HepG2 (cell line): Measurements from ENCODE around the gene SLC1A2. TPM values are rescaled to one million over a fixed set of nuclear protein-coding genes. Genes with fewer than 3 reads are reported as not detected.

ENCODE experiments used
- ATAC-seq: fragments of 200-7000 bp; cut with Tn5 transposase; 3 replicates; pipeline ENCODE4 v1.9.1; 2020; ENCODE audit warnings: mild to moderate bottlenecking, moderate library complexity
- BruUV-seq: library from RNA; stranded (reverse); fragments of 400-500 nt; replicated peaks from 2 replicates; lab custom pipeline; 2021; lab: Mats Ljungman, UMichigan
- CTCF ChIA-PET: fragments of 300-600 bp; formaldehyde crosslinking; extraction: SDS; loops from one replicate; lab custom pipeline; 2021; ENCODE audit warnings: low total read pairs, inconsistent platforms, low intra/inter-chr PET ratio; lab: Yijun Ruan, JAX
- POLR2A ChIA-PET: fragments of 350-600 bp; sonication (Branson Sonifier 250); formaldehyde crosslinking; loops from one replicate; lab custom pipeline; 2020; ENCODE audit warnings: antibody characterized with exemption, inconsistent platforms; lab: Yijun Ruan, JAX
- DNase-seq: peaks from one replicate; pipeline ENCODE4 v3.0.0-alpha.2; 2015; ENCODE audit warnings: low spot score
- FAIRE-seq: peaks from 3 replicates; lab custom pipeline; 2011; peaks lifted over from hg19 to GRCh38; lab: Jason Lieb, UNC
- H2AFZ ChIP-seq: one replicate; pipeline ENCODE4 v1.6.1; 2011; ENCODE audit warnings: low read length, inconsistent platforms
- H3K27ac ChIP-seq: fragments of 300-600 bp; 3 replicates; pipeline ENCODE4 v1.8.0; 2011; ENCODE audit warnings: mixed run types, mild to moderate bottlenecking, mixed read lengths, low read length, inconsistent platforms; ENCODE audit not compliant: insufficient read depth; ENCODE audit errors: extremely low read length
- H3K27me3 ChIP-seq, 2 experiments: fragments of 200-600 bp in 1 of 2; 2 replicates in 1 of 2; 3 replicates in 1 of 2; pipeline versions ENCODE4 v1.6.0 to v1.8.0; 2011; ENCODE audit warnings: low read length in 2 of 2, mild to moderate bottlenecking in 2 of 2, moderate library complexity in 2 of 2, inconsistent platforms in 1 of 2; ENCODE audit not compliant: insufficient read depth in 2 of 2, control insufficient read depth in 1 of 2
- H3K36me3 ChIP-seq, 2 experiments: fragments of 200-600 bp in 1 of 2; replicated peaks in 1 of 2; 2 replicates in 1 of 2; 3 replicates in 1 of 2; pipeline versions ENCODE4 v1.5.1 to v1.8.0; 2011; ENCODE audit warnings: low read length in 2 of 2, inconsistent platforms in 1 of 2; ENCODE audit not compliant: insufficient read depth in 2 of 2, control insufficient read depth in 1 of 2
- H3K4me1 ChIP-seq: 2 replicates; pipeline ENCODE4 v1.5.1; 2012; ENCODE audit warnings: low read length, inconsistent platforms; ENCODE audit not compliant: insufficient read depth
- H3K4me2 ChIP-seq: 2 replicates; pipeline ENCODE4 v1.6.0; 2011; ENCODE audit warnings: low read depth, low read length, inconsistent platforms
- H3K4me3 ChIP-seq, 3 experiments: fragments of 200-600 bp in 1 of 3; sonication (generic), shearing (Covaris generic) in 1 of 3; replicated peaks in 1 of 3; 2 replicates each; pipeline ENCODE4 v1.5.1; 2011 to 2016; ENCODE audit warnings: low read length in 3 of 3, inconsistent platforms in 2 of 3, low read depth in 2 of 3, mild to moderate bottlenecking in 2 of 3, control low read depth in 1 of 3, mixed read lengths in 1 of 3; ENCODE audit not compliant: insufficient read depth in 1 of 3
- H3K79me2 ChIP-seq: one replicate; pipeline ENCODE4 v1.6.1; 2011; ENCODE audit warnings: low read length, inconsistent platforms; ENCODE audit not compliant: insufficient read depth
- H3K9ac ChIP-seq: 2 replicates; pipeline ENCODE4 v1.6.0; 2011; ENCODE audit warnings: mild to moderate bottlenecking, low read depth, low read length, inconsistent platforms; ENCODE audit not compliant: insufficient read depth
- H3K9me3 ChIP-seq: 2 replicates; pipeline ENCODE4 v1.5.1; 2012; ENCODE audit warnings: mild to moderate bottlenecking, low read length
- H4K20me1 ChIP-seq: 2 replicates; pipeline ENCODE4 v1.6.0; 2011; ENCODE audit warnings: inconsistent platforms, mild to moderate bottlenecking, low read length, moderate library complexity; ENCODE audit not compliant: insufficient read depth
- NONO ChIP-seq, 2 experiments: fragments of 450-650 bp in 1 of 2; sonication (generic) in 1 of 2; formaldehyde crosslinking in 1 of 2; IDR thresholded peaks in 1 of 2; conservative IDR thresholded peaks in 1 of 2; 2 replicates each; pipeline versions ENCODE4 v1.6.1 to v1.8.0; 2017 to 2022; ENCODE audit warnings: mild to moderate bottlenecking in 1 of 2, missing genetic modification reagents in 1 of 2, moderate library complexity in 1 of 2
- TCF12 ChIP-seq, 2 experiments: fragments of 450-650 bp in 1 of 2; sonication (generic) in 1 of 2; formaldehyde crosslinking in 1 of 2; IDR thresholded peaks; 2 replicates each; pipeline versions ENCODE4 v1.6.1 to v1.8.0; 2017 to 2022; ENCODE audit warnings: antibody characterized with exemption in 1 of 2, mild to moderate bottlenecking in 1 of 2, missing genetic modification reagents in 1 of 2, moderate library complexity in 1 of 2
- XBP1 ChIP-seq: sonication (generic); formaldehyde crosslinking; IDR thresholded peaks from 2 replicates; pipeline ENCODE4 v1.5.0; 2020; ENCODE audit warnings: missing genetic modification reagents
- ZBTB10 ChIP-seq: sonication (generic); formaldehyde crosslinking; IDR thresholded peaks from 2 replicates; pipeline ENCODE4 v1.4.0; 2020; ENCODE audit warnings: missing genetic modification reagents, borderline replicate concordance
- ZBTB37 ChIP-seq: sonication (generic); formaldehyde crosslinking; IDR thresholded peaks from 2 replicates; pipeline ENCODE4 v1.4.0; 2020; ENCODE audit warnings: mild to moderate bottlenecking, missing genetic modification reagents
- ZBTB8A ChIP-seq: sonication (generic); formaldehyde crosslinking; IDR thresholded peaks from 2 replicates; pipeline ENCODE4 v1.4.0; 2020; ENCODE audit warnings: mild to moderate bottlenecking, low read depth, missing genetic modification reagents, borderline replicate concordance
- ZC3H4 ChIP-seq: sonication (generic); formaldehyde crosslinking; IDR thresholded peaks from 2 replicates; pipeline ENCODE4 v1.4.0; 2020; ENCODE audit warnings: missing genetic modification reagents, borderline replicate concordance
- ZNF547 ChIP-seq: sonication (generic); formaldehyde crosslinking; IDR thresholded peaks from 2 replicates; pipeline ENCODE4 v1.5.1; 2020; ENCODE audit warnings: mild to moderate bottlenecking, missing genetic modification reagents
- ZNF619 ChIP-seq: sonication (generic); formaldehyde crosslinking; IDR thresholded peaks from 2 replicates; pipeline ENCODE4 v1.4.0; 2020; ENCODE audit warnings: mild to moderate bottlenecking, missing genetic modification reagents
- ZNF678 ChIP-seq: sonication (generic); formaldehyde crosslinking; IDR thresholded peaks from 2 replicates; pipeline ENCODE4 v1.4.0; 2020; ENCODE audit warnings: mild to moderate bottlenecking, missing genetic modification reagents
- ZSCAN21 ChIP-seq: sonication (generic); formaldehyde crosslinking; IDR thresholded peaks from 2 replicates; pipeline ENCODE4 v1.8.0; 2022; ENCODE audit warnings: mild to moderate bottlenecking, missing genetic modification reagents, moderate library complexity, borderline replicate concordance
- WGBS: methylation state at CpG from one replicate; pipeline ENCODE4 v1.1.6; 2017; ENCODE audit warnings: low lambda C conversion rate; 5-methylcytosine and 5-hydroxymethylcytosine counted together
- in situ Hi-C: cut with HindIII; loops from 2 replicates; pipeline ENCODE4 v1.10.0; 2017; ENCODE audit warnings: low pct_unique_long_range_greater_than_20kb; ENCODE audit not compliant: extremely low pct_ligation_motif_present
- intact Hi-C: fragments of 100-400 bp; cut with micrococcal nuclease; formaldehyde crosslinking; loops from one replicate; pipeline ENCODE4 v1.10.0; 2022; ENCODE audit not compliant: unreplicated experiment
- polyA plus RNA-seq, 8 experiments: library from polyadenylated mRNA; depleted of rRNA in 3 of 8; stranded (reverse) in 7 of 8; unstranded in 1 of 8; fragments of >200 nt; fragmentation: Illumina TruSeq in 4 of 8; extraction: Trizol in 4 of 8; gene quantifications; 2 replicates each; pipeline versions ENCODE4 v1.2.1 to v1.2.3, GENCODE V29; 2011 to 2016; ENCODE audit warnings: low read depth in 4 of 8, missing spikeins in 1 of 8, mixed read lengths in 1 of 8; ENCODE audit not compliant: insufficient read depth in 1 of 8
- total RNA-seq, 5 experiments: library from RNA; depleted of rRNA; stranded (reverse); fragments of >200 nt; fragmentation: Illumina TruSeq; extraction: Trizol; gene quantifications; 2 replicates each; pipeline ENCODE4 v1.2.3, GENCODE V29; 2016; ENCODE audit warnings: low read depth in 1 of 5

The SLC1A2 gene
- total and polyA plus RNA-seq, 2 of the 13 experiments (the other 11 are each of a cell fraction or from before 2014, with no cell fraction given) = 23.2 to 43.2 TPM

- H3K27me3 ChIP-seq = no peaks in the 10 kb centered on the region
- peaks cover 10 to 29% of the 10 kb centered on the region in 2 experiments for H3K36me3 ChIP-seq
- H3K4me2 ChIP-seq = no peak overlapping the region
- FAIRE-seq = no peak
- H3K4me3 ChIP-seq = no peak overlapping the region
- no peaks in the 10 kb centered on the region for H3K9me3 ChIP-seq
- ATAC-seq = no peak
- no peaks in the 10 kb centered on the region for H4K20me1 ChIP-seq
- 97% methylated on average over 8 of the region's 9 CpGs for WGBS
- H3K27ac ChIP-seq = no peak overlapping the region
- CTCF ChIA-PET = no interaction called here
- in situ Hi-C loops (no loop called here), intact Hi-C loops (no loop called here)
- H3K9ac ChIP-seq = no peak overlapping the region
- TF ChIP-seq ZNF678 (CRISPR knock-in tag) (no peak), ZBTB10 (CRISPR knock-in tag) (no peak), ZBTB37 (CRISPR knock-in tag) (no peak), ZC3H4 (CRISPR knock-in tag) (no peak), ZBTB8A (CRISPR knock-in tag) (no peak), TCF12 (IDR thresholded peaks at IDR 0.05) (no peak), TCF12 (CRISPR knock-in tag; IDR thresholded peaks at IDR 0.05) (no peak), ZNF547 (CRISPR knock-in tag) (no peak), NONO (IDR thresholded peaks at IDR 0.05) (no peak), NONO (CRISPR knock-in tag; conservative IDR thresholded peaks at IDR 0.05) (no peak), ZSCAN21 (CRISPR knock-in tag) (no peak), XBP1 (no peak), ZNF619 (CRISPR knock-in tag) (no peak)
- H3K4me1 ChIP-seq = peaks cover 26% of the 10 kb centered on the region
- POLR2A ChIA-PET = no interaction called here
- no peak overlapping the region for H2AFZ ChIP-seq
- no TSS peak for BruUV-seq
- no peaks in the 10 kb centered on the region for H3K79me2 ChIP-seq
- DNase-seq = no peak
Measured at GRCh38 chr11:35308157-35308556, 111.2 kb downstream of the SLC1A2 start.
